SK-N-SH (cell line): ENCODE results near the gene NAALADL2. TPM values are rescaled to one million over a fixed set of nuclear protein-coding genes. Genes with fewer than 3 reads are reported as not detected.

Source experiments
- CTCF ChIA-PET: fragments of 300-600, 350-600 bp; formaldehyde crosslinking; extraction: SDS; loops from one replicate; lab custom pipeline; 2021; lab: Yijun Ruan, JAX
- POLR2A ChIA-PET: fragments of 350-600 bp; sonication (Branson Sonifier 250); formaldehyde crosslinking; extraction: SDS; loops from one replicate; lab custom pipeline; 2020; ENCODE audit warnings: antibody characterized with exemption, inconsistent platforms; lab: Yijun Ruan, JAX
- DNase-seq: peaks from one replicate; pipeline ENCODE4 v3.0.0; 2012
- H2AFZ ChIP-seq: fragments of 200-600 bp; sonication (generic); 2 replicates; pipeline ENCODE4 v1.8.1; 2016; ENCODE audit warnings: antibody characterized with exemption, mild to moderate bottlenecking, low read depth
- H3F3A ChIP-seq: fragments of 200-600 bp; sonication (generic); replicated peaks from 2 replicates; pipeline ENCODE3; 2016; ENCODE audit warnings: antibody characterized with exemption, mild to moderate bottlenecking; ENCODE audit not compliant: insufficient read depth
- H3K27ac ChIP-seq, 2 experiments: fragments of 200-500 bp in 1 of 2; fragments of 200-600 bp in 1 of 2; sonication (Bioruptor generic) in 1 of 2; sonication (generic), shearing (Covaris generic) in 1 of 2; 2 replicates each; pipeline versions ENCODE4 v1.5.1 to v1.6.1; 2014 to 2016; ENCODE audit warnings: low read depth in 2 of 2, inconsistent platforms in 1 of 2, low read length in 1 of 2, mild to moderate bottlenecking in 1 of 2, mixed read lengths in 1 of 2
- H3K27me3 ChIP-seq: fragments of 200-600 bp; sonication (generic), shearing (Covaris generic); 2 replicates; pipeline ENCODE4 v1.6.1; 2016; ENCODE audit warnings: mixed run types; ENCODE audit not compliant: insufficient read depth
- H3K36me3 ChIP-seq, 2 experiments: fragments of 200-500 bp in 1 of 2; fragments of 200-600 bp in 1 of 2; sonication (Bioruptor generic) in 1 of 2; sonication (generic) in 1 of 2; replicated peaks in 1 of 2; 2 replicates each; pipeline versions ENCODE3 to v1.5.1; 2014 to 2016; ENCODE audit warnings: low read length in 1 of 2, mild to moderate bottlenecking in 1 of 2; ENCODE audit not compliant: insufficient read depth in 2 of 2, control insufficient read depth in 1 of 2
- H3K4me1 ChIP-seq, 2 experiments: fragments of 200-500 bp in 1 of 2; fragments of 200-600 bp in 1 of 2; sonication (Bioruptor generic) in 1 of 2; sonication (generic), shearing (Covaris generic) in 1 of 2; 2 replicates each; pipeline versions ENCODE4 v1.5.1 to v1.6.1; 2014 to 2016; ENCODE audit warnings: low read depth in 1 of 2, low read length in 1 of 2, mixed run types in 1 of 2; ENCODE audit not compliant: insufficient read depth in 2 of 2, control insufficient read depth in 1 of 2
- H3K4me2 ChIP-seq: fragments of 200-600 bp; sonication (generic), shearing (Covaris generic); 2 replicates; pipeline ENCODE4 v1.6.1; 2017; ENCODE audit warnings: mixed run types
- H3K4me3 ChIP-seq, 2 experiments: fragments of 200-500 bp in 1 of 2; fragments of 200-600 bp in 1 of 2; sonication (Bioruptor generic) in 1 of 2; sonication (generic), shearing (Covaris generic) in 1 of 2; 2 replicates each; pipeline versions ENCODE4 v1.5.1 to v1.8.1; 2014 to 2016; ENCODE audit warnings: low read depth in 2 of 2, inconsistent platforms in 1 of 2, low read length in 1 of 2, mild to moderate bottlenecking in 1 of 2, mixed read lengths in 1 of 2, moderate library complexity in 1 of 2
- H3K79me2 ChIP-seq: fragments of 200-600 bp; sonication (generic); 2 replicates; pipeline ENCODE4 v1.8.1; 2017; ENCODE audit warnings: mild to moderate bottlenecking; ENCODE audit not compliant: insufficient read depth
- H3K9ac ChIP-seq: fragments of 200-600 bp; sonication (generic); 2 replicates; pipeline ENCODE4 v1.6.1; 2017; ENCODE audit warnings: mixed run types
- H3K9me2 ChIP-seq: fragments of 200-600 bp; sonication (generic); 2 replicates; pipeline ENCODE4 v1.6.1; 2017; ENCODE audit warnings: mixed run types
- H3K9me3 ChIP-seq: fragments of 200-600 bp; sonication (generic); 2 replicates; pipeline ENCODE4 v1.6.1; 2017; ENCODE audit warnings: mixed run types, mild to moderate bottlenecking, moderate library complexity
- H4K20me1 ChIP-seq: fragments of 200-600 bp; sonication (generic); 2 replicates; pipeline ENCODE4 v1.6.1; 2017; ENCODE audit warnings: mild to moderate bottlenecking, mixed run types; ENCODE audit not compliant: insufficient read depth
- CTCF ChIP-seq: fragments of 200-600 bp; sonication (generic); IDR thresholded peaks from 2 replicates; pipeline ENCODE4 v1.6.1; 2017; ENCODE audit warnings: antibody characterized with exemption, mild to moderate bottlenecking, moderate library complexity
- EP300 ChIP-seq, 2 experiments: IDR thresholded peaks; 2 replicates each; pipeline versions ENCODE4 v1.4.0 to v1.6.1; 2012; ENCODE audit warnings: borderline replicate concordance in 1 of 2, low read depth in 1 of 2, low read length in 1 of 2
- FOSL2 ChIP-seq: IDR thresholded peaks from 2 replicates; pipeline ENCODE4 v1.4.0; 2012; ENCODE audit warnings: low read depth, mild to moderate bottlenecking, moderate library complexity, borderline replicate concordance
- FOXJ3 ChIP-seq: sonication (generic); formaldehyde crosslinking; IDR thresholded peaks from 2 replicates; pipeline ENCODE4 v1.5.1; 2020; ENCODE audit warnings: mild to moderate bottlenecking, missing genetic modification reagents
- FOXM1 ChIP-seq: IDR thresholded peaks from 2 replicates; pipeline ENCODE4 v1.4.0; 2012; ENCODE audit warnings: low read depth, mild to moderate bottlenecking
- GATA2 ChIP-seq: sonication (generic); formaldehyde crosslinking; IDR thresholded peaks from 2 replicates; pipeline ENCODE4 v1.5.0; 2020; ENCODE audit warnings: mild to moderate bottlenecking, missing genetic modification reagents
- IRF3 ChIP-seq: fragments of 150-350 bp; IDR thresholded peaks from 2 replicates; pipeline ENCODE4 v1.6.1; 2016; ENCODE audit warnings: mild to moderate bottlenecking, low read depth, low read length
- JUND ChIP-seq: IDR thresholded peaks from 2 replicates; pipeline ENCODE4 v1.4.0; 2012
- MEF2A ChIP-seq: IDR thresholded peaks from 2 replicates; pipeline ENCODE4 v1.4.0; 2012; ENCODE audit warnings: low read depth, borderline replicate concordance
- MXI1 ChIP-seq: IDR thresholded peaks from 2 replicates; pipeline ENCODE4 v1.6.1; 2012; ENCODE audit warnings: mild to moderate bottlenecking, low read depth, low read length, improper control_type of control experiment
- NFIC ChIP-seq: IDR thresholded peaks from 2 replicates; pipeline ENCODE4 v1.4.0; 2012; ENCODE audit warnings: borderline replicate concordance
- NRF1 ChIP-seq: IDR thresholded peaks from 2 replicates; pipeline ENCODE4 v1.6.1; 2012; ENCODE audit warnings: low read depth, mild to moderate bottlenecking, low read length
- POLR2AphosphoS5 ChIP-seq: IDR thresholded peaks from 2 replicates; pipeline ENCODE4 v1.6.1; 2012; ENCODE audit warnings: low read depth, low read length
- RCOR1 ChIP-seq: fragments of 150-350 bp; IDR thresholded peaks from 2 replicates; pipeline ENCODE4 v1.6.1; 2017; ENCODE audit warnings: antibody characterized with exemption, low read length
- RFX5 ChIP-seq: IDR thresholded peaks from 2 replicates; pipeline ENCODE4 v1.6.1; 2012; ENCODE audit warnings: mild to moderate bottlenecking, improper control_type of control experiment, low read length
- RXRA ChIP-seq: IDR thresholded peaks from 2 replicates; pipeline ENCODE4 v1.4.0; 2012; ENCODE audit warnings: low read depth, mild to moderate bottlenecking, borderline replicate concordance
- SIN3A ChIP-seq: IDR thresholded peaks from 2 replicates; pipeline ENCODE4 v1.6.1; 2012; ENCODE audit warnings: low read depth, mild to moderate bottlenecking, low read length, moderate library complexity, borderline replicate concordance
- TAF1 ChIP-seq: IDR thresholded peaks from 2 replicates; pipeline ENCODE4 v1.6.1; 2012; ENCODE audit warnings: low read depth, mild to moderate bottlenecking, low read length, moderate library complexity, borderline replicate concordance
- TEAD4 ChIP-seq: IDR thresholded peaks from 2 replicates; pipeline ENCODE4 v1.4.0; 2012; ENCODE audit warnings: mild to moderate bottlenecking, borderline replicate concordance; ENCODE audit not compliant: insufficient read depth
- USF2 ChIP-seq: fragments of 150-350 bp; IDR thresholded peaks from 2 replicates; pipeline ENCODE4 v1.6.1; 2017; ENCODE audit warnings: antibody characterized with exemption, low read length, low read depth, borderline replicate concordance
- YY1 ChIP-seq: IDR thresholded peaks from 2 replicates; pipeline ENCODE4 v1.4.0; 2012; ENCODE audit warnings: low read depth, mild to moderate bottlenecking
- WGBS: methylation state at CpG from one replicate; pipeline ENCODE4 v1.1.6; 2017; ENCODE audit warnings: low lambda C conversion rate; 5-methylcytosine and 5-hydroxymethylcytosine counted together
- polyA plus RNA-seq, 3 experiments: library from polyadenylated mRNA; depleted of rRNA; stranded (reverse); fragments of >200 nt; gene quantifications; 2 replicates each; pipeline ENCODE4 v1.2.3, GENCODE V29; 2012

Gene NAALADL2
- polyA plus RNA-seq, 1 of the 3 experiments (the other 2 are of a cell fraction) = 1.2 TPM

GRCh38 chr3:174940151-174940550 lies 81.0 kb downstream of the NAALADL2 start:
- Histone ChIP-seq H3K9me2 (no peaks in the 10 kb centered on the region), H3K27ac (no peak overlapping the region), H3K9ac (no peak overlapping the region), H3K4me3 (no peak overlapping the region), H3K79me2 (no peaks in the 10 kb centered on the region), H3F3A (no peaks in the 10 kb centered on the region), H4K20me1 (no peaks in the 10 kb centered on the region), H3K4me1 (peaks cover 0 to 10% of the 10 kb centered on the region in 2 experiments; a peak in 1 of 4 replicates), H3K36me3 (no peaks in the 10 kb centered on the region), H3K9me3 (no peaks in the 10 kb centered on the region), H3K27me3 (no peaks in the 10 kb centered on the region), H2AFZ (no peak overlapping the region), H3K4me2 (no peak overlapping the region)
- no peak for DNase-seq
- WGBS = 74% methylated on average over 2 of the region's 2 CpGs
- ChIA-PET POLR2A (no interaction called here), CTCF (interaction anchor here (1.2 kb wide), 1 partner anchor 12 kb away, joined by 3 read pairs; no protein-coding TSS in a partner anchor)
- no peak for TF ChIP-seq POLR2AphosphoS5
- no peak for TF ChIP-seq YY1
- no peak for TF ChIP-seq SIN3A

- no peak for TF ChIP-seq EP300 (IDR thresholded peaks at IDR 0.05; ENCODE audit: borderline replicate concordance in 1 of 2, low read depth in 1 of 2, low read length in 1 of 2)
- TF ChIP-seq FOSL2 = no peak
- TF ChIP-seq FOXM1 = no peak
- TF ChIP-seq RCOR1 = no peak
- no peak for TF ChIP-seq MXI1
- TF ChIP-seq RFX5 = no peak
- no peak for TF ChIP-seq TEAD4
- TF ChIP-seq YY1 = no peak
- TF ChIP-seq RXRA = no peak
- no peak for TF ChIP-seq FOXJ3 (CRISPR knock-in tag)
- no peak for TF ChIP-seq MEF2A
- no peak for TF ChIP-seq JUND
- TF ChIP-seq NFIC = no peak
- TF ChIP-seq IRF3 = no peak
- TF ChIP-seq CTCF = no peak
- no peak for TF ChIP-seq TAF1
- no peak for TF ChIP-seq NRF1
- TF ChIP-seq USF2 = no peak
- no peak for TF ChIP-seq SIN3A
- TF ChIP-seq GATA2 (CRISPR knock-in tag) = no peak
- CTCF ChIA-PET = no interaction called here
- no peaks in the 10 kb centered on the region for H3K9me2 ChIP-seq
Measured at GRCh38 chr3:174945276-174945675, 86.1 kb downstream of the NAALADL2 start.

More at GRCh38 chr3:174945276-174945675, 86.1 kb downstream of the NAALADL2 start:
- Histone ChIP-seq H3K4me2 (no peak overlapping the region), H2AFZ (no peak overlapping the region), H3K9me3 (no peaks in the 10 kb centered on the region), H3K27ac (no peak overlapping the region), H3K79me2 (no peaks in the 10 kb centered on the region), H3K4me3 (no peak overlapping the region), H3K4me1 (peaks cover 0 to 5% of the 10 kb centered on the region in 2 experiments; a peak in 1 of 4 replicates), H3K9ac (no peak overlapping the region), H4K20me1 (no peaks in the 10 kb centered on the region), H3F3A (peaks cover 11% of the 10 kb centered on the region), H3K27me3 (no peaks in the 10 kb centered on the region), H3K36me3 (no peaks in the 10 kb centered on the region)
- WGBS = 72% methylated on average over 2 of the region's 2 CpGs
- DNase-seq = no peak
- POLR2A ChIA-PET = no interaction called here
